Keratinocyte (primary cell): Measurements from ENCODE around the gene RETSAT. TPM values are rescaled to one million over a fixed set of nuclear protein-coding genes. Genes with fewer than 3 reads are reported as not detected.

ENCODE experiments used
- DNase-seq: peaks from one replicate; pipeline ENCODE4 v3.0.0-alpha.2; 2011; ENCODE audit warnings: low read depth, missing footprints, low spot score
- FAIRE-seq: peaks from 2 replicates; lab custom pipeline; 2011; peaks lifted over from hg19 to GRCh38; lab: Jason Lieb, UNC
- H2AFZ ChIP-seq: 2 replicates; pipeline ENCODE4 v1.6.0; 2012; ENCODE audit warnings: low read length, control low read depth, inconsistent platforms; ENCODE audit not compliant: control insufficient read depth
- H3K27ac ChIP-seq: 2 replicates; pipeline ENCODE4 v1.5.1; 2011; ENCODE audit warnings: low read length; ENCODE audit not compliant: control insufficient read depth, insufficient read depth
- H3K27me3 ChIP-seq: 3 replicates; pipeline ENCODE4 v1.6.0; 2011; ENCODE audit warnings: low read length; ENCODE audit not compliant: control insufficient read depth, insufficient read depth; ENCODE audit errors: extremely low read depth
- H3K36me3 ChIP-seq, 2 experiments: 2 replicates in 1 of 2; 3 replicates in 1 of 2; pipeline ENCODE4 v1.5.1; 2011; ENCODE audit warnings: low read length in 2 of 2, mild to moderate bottlenecking in 1 of 2; ENCODE audit not compliant: control insufficient read depth in 2 of 2, insufficient read depth in 2 of 2; ENCODE audit errors: extremely low read depth in 1 of 2
- H3K4me1 ChIP-seq: 3 replicates; pipeline ENCODE4 v1.5.1; 2011; ENCODE audit warnings: low read length; ENCODE audit not compliant: control insufficient read depth, insufficient read depth; ENCODE audit errors: extremely low read depth
- H3K4me2 ChIP-seq: 3 replicates; pipeline ENCODE4 v1.6.0; 2011; ENCODE audit warnings: low read depth, low read length; ENCODE audit not compliant: control insufficient read depth, insufficient read depth; ENCODE audit errors: extremely low read depth
- H3K4me3 ChIP-seq, 3 experiments: fragments of 200-600 bp in 1 of 3; sonication (generic) in 1 of 3; 2 replicates in 2 of 3; 3 replicates in 1 of 3; pipeline ENCODE4 v1.5.1; 2011 to 2016; ENCODE audit warnings: low read length in 3 of 3, mild to moderate bottlenecking in 3 of 3, control low read depth in 2 of 3, inconsistent platforms in 1 of 3, low read depth in 1 of 3, mixed read lengths in 1 of 3, mixed run types in 1 of 3, moderate library complexity in 1 of 3; ENCODE audit not compliant: control insufficient read depth in 2 of 3, insufficient read depth in 2 of 3; ENCODE audit errors: extremely low read depth in 1 of 3
- H3K79me2 ChIP-seq: 2 replicates; pipeline ENCODE4 v1.6.0; 2012; ENCODE audit warnings: low read length; ENCODE audit not compliant: control insufficient read depth, insufficient read depth
- H3K9ac ChIP-seq: 3 replicates; pipeline ENCODE4 v1.6.0; 2011; ENCODE audit warnings: low read length; ENCODE audit not compliant: control insufficient read depth, insufficient read depth; ENCODE audit errors: extremely low read depth
- H3K9me1 ChIP-seq: 3 replicates; pipeline ENCODE4 v1.6.0; 2011; ENCODE audit warnings: low read length; ENCODE audit not compliant: control insufficient read depth, insufficient read depth; ENCODE audit errors: extremely low read depth
- H3K9me3 ChIP-seq: 2 replicates; pipeline ENCODE4 v1.5.1; 2012; ENCODE audit warnings: low read depth, low read length; ENCODE audit not compliant: control insufficient read depth
- H4K20me1 ChIP-seq: 3 replicates; pipeline ENCODE4 v1.6.0; 2011; ENCODE audit warnings: low read length; ENCODE audit not compliant: control insufficient read depth, insufficient read depth; ENCODE audit errors: extremely low read depth
- EZH2 ChIP-seq: IDR thresholded peaks from one replicate; pipeline ENCODE4 v1.6.1; 2012; ENCODE audit warnings: inconsistent platforms, mild to moderate bottlenecking, low read length, moderate library complexity
- dilution Hi-C: fragments of 300-500 bp; cut with MboI; formaldehyde crosslinking; loops from one replicate; pipeline ENCODE4 v1.7.0; 2020; ENCODE audit warnings: low sequenced_read_pairs; ENCODE audit not compliant: extremely low pct_ligation_motif_present
- polyA plus RNA-seq, 5 experiments: library from polyadenylated mRNA; depleted of rRNA in 3 of 5; stranded (reverse) in 3 of 5; stranded (forward) in 1 of 5; unstranded in 1 of 5; fragments of >200 nt; gene quantifications; 1 replicate in 1 of 5; 2 replicates in 3 of 5; 3 replicates in 1 of 5; pipeline versions ENCODE4 v1.2.1 to v1.2.3, GENCODE V29; 2011 to 2012; ENCODE audit warnings: missing spikeins in 2 of 5, low read depth in 1 of 5, low replicate concordance in 1 of 5
- TF ChIP-seq, protein P1 (sequence below), 3 experiments: IDR thresholded peaks in 1 of 3; conservative IDR thresholded peaks in 1 of 3; optimal IDR thresholded peaks in 1 of 3; 2 replicates in 2 of 3; 3 replicates in 1 of 3; pipeline versions ENCODE3 to v1.5.1; 2011; ENCODE audit warnings: low read length in 3 of 3, mild to moderate bottlenecking in 3 of 3, moderate library complexity in 2 of 3, control low read depth in 1 of 3, inconsistent platforms in 1 of 3; ENCODE audit not compliant: insufficient read depth in 2 of 3; ENCODE audit errors: extremely low read depth in 1 of 3

The RETSAT gene
- polyA plus RNA-seq, 1 donor (not counting 4 experiments of a cell fraction or from before 2014, with no cell fraction given): 74.0 TPM

DNA sequence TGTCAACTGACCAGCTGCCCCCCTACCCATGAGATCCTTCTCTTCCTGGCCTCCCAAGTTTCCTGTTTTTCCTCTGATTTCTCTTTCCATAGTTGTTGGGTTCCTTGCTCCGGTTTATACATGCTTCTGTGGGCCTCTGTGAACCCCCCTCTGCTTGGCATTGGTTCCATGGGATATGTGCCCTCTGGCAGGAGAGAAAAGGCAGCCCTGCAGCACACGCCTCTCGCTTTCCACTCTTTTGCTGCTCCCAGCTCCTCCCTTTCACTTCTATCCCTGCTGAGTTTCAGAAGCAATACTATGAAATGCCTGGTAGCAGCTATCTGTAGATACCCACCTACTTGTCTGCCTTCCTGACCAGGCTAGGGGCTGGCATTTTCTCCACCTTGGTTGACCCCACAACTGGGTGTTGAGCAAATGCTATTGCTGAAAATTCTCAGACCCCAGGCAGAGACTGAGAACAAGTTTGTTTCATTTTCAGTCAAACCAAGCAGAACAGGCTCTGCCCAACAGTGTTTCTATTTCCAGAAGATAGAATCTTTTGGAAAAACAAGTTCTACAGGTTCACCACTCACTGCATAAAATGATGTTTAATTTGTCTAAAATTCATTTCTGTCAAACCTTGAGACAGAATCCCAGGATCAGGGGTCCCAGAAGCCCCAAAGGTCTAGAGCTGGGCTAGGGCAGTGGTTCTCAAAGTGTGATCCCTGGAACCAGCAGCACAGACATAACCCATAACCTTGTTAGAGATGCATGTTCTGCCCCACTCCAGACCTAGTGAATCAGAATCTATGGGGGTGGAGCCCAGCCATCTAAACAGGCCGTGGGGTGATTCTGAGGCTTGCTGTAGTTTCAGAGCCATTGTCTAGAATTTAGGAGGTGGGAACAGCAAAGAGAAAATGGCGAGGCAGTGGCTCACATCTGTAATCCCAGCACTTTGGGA lies 42.5 kb upstream of the RETSAT start:
- TF ChIP-seq, protein P1, sequence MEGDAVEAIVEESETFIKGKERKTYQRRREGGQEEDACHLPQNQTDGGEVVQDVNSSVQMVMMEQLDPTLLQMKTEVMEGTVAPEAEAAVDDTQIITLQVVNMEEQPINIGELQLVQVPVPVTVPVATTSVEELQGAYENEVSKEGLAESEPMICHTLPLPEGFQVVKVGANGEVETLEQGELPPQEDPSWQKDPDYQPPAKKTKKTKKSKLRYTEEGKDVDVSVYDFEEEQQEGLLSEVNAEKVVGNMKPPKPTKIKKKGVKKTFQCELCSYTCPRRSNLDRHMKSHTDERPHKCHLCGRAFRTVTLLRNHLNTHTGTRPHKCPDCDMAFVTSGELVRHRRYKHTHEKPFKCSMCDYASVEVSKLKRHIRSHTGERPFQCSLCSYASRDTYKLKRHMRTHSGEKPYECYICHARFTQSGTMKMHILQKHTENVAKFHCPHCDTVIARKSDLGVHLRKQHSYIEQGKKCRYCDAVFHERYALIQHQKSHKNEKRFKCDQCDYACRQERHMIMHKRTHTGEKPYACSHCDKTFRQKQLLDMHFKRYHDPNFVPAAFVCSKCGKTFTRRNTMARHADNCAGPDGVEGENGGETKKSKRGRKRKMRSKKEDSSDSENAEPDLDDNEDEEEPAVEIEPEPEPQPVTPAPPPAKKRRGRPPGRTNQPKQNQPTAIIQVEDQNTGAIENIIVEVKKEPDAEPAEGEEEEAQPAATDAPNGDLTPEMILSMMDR (optimal IDR thresholded peaks at IDR 0.05 in 1 of 3, IDR thresholded peaks at IDR 0.05 in 1 of 3, conservative IDR thresholded peaks at IDR 0.05 in 1 of 3; ENCODE audit: extremely low read depth in 1 of 3, insufficient read depth in 2 of 3, low read length in 3 of 3): no peak
- TF ChIP-seq EZH2: no peak
- H4K20me1 ChIP-seq: no peaks in the 10 kb centered on the region
- H3K4me2 ChIP-seq: peak overlapping the region; percentile 16
- H2AFZ ChIP-seq: no peak overlapping the region
- H3K4me1 ChIP-seq: peaks cover 8% of the 10 kb centered on the region
- H3K27ac ChIP-seq: no peak overlapping the region
- H3K9me1 ChIP-seq: no peaks in the 10 kb centered on the region
- H3K9ac ChIP-seq: no peak overlapping the region
- FAIRE-seq (peak; percentile 20), DNase-seq (no peak)
- no peaks in the 10 kb centered on the region for H3K27me3 ChIP-seq
- no peak overlapping the region for H3K4me3 ChIP-seq
- H3K9me3 ChIP-seq: no peaks in the 10 kb centered on the region
- dilution Hi-C loops: no loop called here
- peaks cover 40 to 57% of the 10 kb centered on the region in 2 experiments for H3K36me3 ChIP-seq
- peaks cover 2% of the 10 kb centered on the region for H3K79me2 ChIP-seq

- H3K27ac ChIP-seq: no peak overlapping the region
- DNase-seq (no peak), FAIRE-seq (no peak)
- peaks cover 8% of the 10 kb centered on the region for H3K4me1 ChIP-seq
- H3K4me2 ChIP-seq: no peak overlapping the region
- dilution Hi-C loops: no loop called here
- no peak overlapping the region for H2AFZ ChIP-seq
- no peaks in the 10 kb centered on the region for H3K9me3 ChIP-seq
- no peak overlapping the region for H3K4me3 ChIP-seq
- no peaks in the 10 kb centered on the region for H3K9me1 ChIP-seq
- H3K36me3 ChIP-seq: peaks cover 41 to 61% of the 10 kb centered on the region in 2 experiments
- H4K20me1 ChIP-seq: no peaks in the 10 kb centered on the region
- H3K79me2 ChIP-seq: no peaks in the 10 kb centered on the region
- no peak overlapping the region for H3K9ac ChIP-seq
- TF ChIP-seq, protein P1 (optimal IDR thresholded peaks at IDR 0.05 in 1 of 3, IDR thresholded peaks at IDR 0.05 in 1 of 3, conservative IDR thresholded peaks at IDR 0.05 in 1 of 3; ENCODE audit: extremely low read depth in 1 of 3, insufficient read depth in 2 of 3, low read length in 3 of 3): no peak
- TF ChIP-seq EZH2: no peak
- no peaks in the 10 kb centered on the region for H3K27me3 ChIP-seq
Observed at GRCh38 chr2:85395912-85396475, 41.7 kb upstream of the RETSAT start.
